Panc1 (cell line): ENCODE data around the gene DYNC1I1. TPM values are rescaled to one million over a fixed set of nuclear protein-coding genes. Genes with fewer than 3 reads are reported as not detected.

Source experiments
- ATAC-seq: fragments of 200-7000 bp; cut with Tn5 transposase; 2 replicates; pipeline ENCODE4 v1.9.1; 2020; ENCODE audit warnings: mild to moderate bottlenecking, moderate library complexity
- BruUV-seq: library from RNA; stranded (reverse); fragments of 400-500 nt; replicated peaks from 2 replicates; lab custom pipeline; 2021; lab: Mats Ljungman, UMichigan
- CTCF ChIA-PET: fragments of 300-600 bp; sonication (Branson Sonifier 250); formaldehyde crosslinking; loops from one replicate; lab custom pipeline; 2022; ENCODE audit warnings: antibody characterized with exemption; lab: Charles Lee
- POLR2A ChIA-PET: fragments of 300-600 bp; sonication (Branson Sonifier 250); formaldehyde crosslinking; loops from one replicate; lab custom pipeline; 2022; ENCODE audit warnings: antibody characterized with exemption; lab: Charles Lee
- DNase-seq: peaks from one replicate; pipeline ENCODE4 v3.0.0-alpha.2; 2010; ENCODE audit warnings: low read depth, low spot score
- H3K27ac ChIP-seq: 2 replicates; pipeline ENCODE4 v1.5.1; 2011; ENCODE audit warnings: mild to moderate bottlenecking, low read length, inconsistent platforms
- H3K27me3 ChIP-seq: fragments of 200-500 bp; sonication (Bioruptor generic); 2 replicates; pipeline ENCODE4 v1.6.0; 2014; ENCODE audit warnings: low read length, inconsistent platforms; ENCODE audit not compliant: control insufficient read depth, insufficient read depth
- H3K36me3 ChIP-seq: fragments of 200-500 bp; sonication (Bioruptor generic); 2 replicates; pipeline ENCODE4 v1.5.1; 2014; ENCODE audit warnings: inconsistent platforms, mild to moderate bottlenecking, low read length, moderate library complexity; ENCODE audit not compliant: control insufficient read depth, insufficient read depth
- H3K4me1 ChIP-seq: 2 replicates; pipeline ENCODE4 v1.5.1; 2011; ENCODE audit warnings: inconsistent platforms, mild to moderate bottlenecking, low read length, moderate library complexity; ENCODE audit not compliant: control insufficient read depth, insufficient read depth
- H3K4me3 ChIP-seq, 2 experiments: 2 replicates each; pipeline ENCODE4 v1.5.1; 2011 to 2012; ENCODE audit warnings: low read depth in 2 of 2, low read length in 2 of 2, mild to moderate bottlenecking in 2 of 2, inconsistent platforms in 1 of 2, moderate library complexity in 1 of 2
- H3K9me3 ChIP-seq: fragments of 200-500 bp; sonication (Bioruptor generic); 2 replicates; pipeline ENCODE4 v1.5.1; 2014; ENCODE audit warnings: low read depth, mild to moderate bottlenecking, inconsistent platforms, low read length, moderate library complexity; ENCODE audit not compliant: control insufficient read depth, insufficient read depth
- POLR2AphosphoS5 ChIP-seq: IDR thresholded peaks from 2 replicates; pipeline ENCODE4 v1.6.1; 2012; ENCODE audit warnings: mild to moderate bottlenecking, low read depth, low read length, moderate library complexity
- REST ChIP-seq, 2 experiments: IDR thresholded peaks; 2 replicates each; pipeline ENCODE4 v1.6.1; 2011 to 2012; ENCODE audit warnings: low read depth in 2 of 2, control low read depth in 1 of 2, low read length in 1 of 2, mild to moderate bottlenecking in 1 of 2, moderate library complexity in 1 of 2; ENCODE audit not compliant: insufficient read depth in 1 of 2
- SIN3A ChIP-seq: IDR thresholded peaks from 2 replicates; pipeline ENCODE4 v1.6.1; 2012; ENCODE audit warnings: low read depth, mild to moderate bottlenecking, low read length, moderate library complexity, borderline replicate concordance; ENCODE audit not compliant: insufficient read depth
- TCF7L2 ChIP-seq: IDR thresholded peaks from 2 replicates; pipeline ENCODE4 v1.6.1; 2011; ENCODE audit warnings: mild to moderate bottlenecking, low read depth, low read length, inconsistent platforms
- in situ Hi-C: cut with HindIII; loops from 2 replicates; pipeline ENCODE4 v1.10.0; 2016; ENCODE audit warnings: low sequenced_read_pairs, low pct_unique_long_range_greater_than_20kb
- intact Hi-C: fragments of 100-400 bp; cut with micrococcal nuclease; formaldehyde crosslinking; loops from one replicate; pipeline ENCODE4 v1.10.0; 2022; ENCODE audit not compliant: unreplicated experiment
- total RNA-seq: library from RNA; stranded (reverse); gene quantifications from one replicate; pipeline ENCODE4 v1.2.1, GENCODE V29; 2021; ENCODE audit not compliant: unreplicated experiment
- TF ChIP-seq, protein P1 (sequence below): fragments of 450-650 bp; IDR thresholded peaks from 2 replicates; pipeline ENCODE4 v1.5.1; 2017; ENCODE audit warnings: mild to moderate bottlenecking

Gene DYNC1I1
- total RNA-seq, 1 experiment from 2014 or later = 0.13 TPM

GRCh38 chr7:95749044-95749443 lies 23.3 kb upstream of the DYNC1I1 start:
- in situ Hi-C loops = no loop called here
- intact Hi-C loops = no loop called here
- Histone ChIP-seq H3K4me1 (no peaks in the 10 kb centered on the region), H3K27me3 (no peaks in the 10 kb centered on the region), H3K9me3 (no peaks in the 10 kb centered on the region), H3K36me3 (no peaks in the 10 kb centered on the region), H3K4me3 (no peak overlapping the region), H3K27ac (no peak overlapping the region)
- TF ChIP-seq, protein P1, sequence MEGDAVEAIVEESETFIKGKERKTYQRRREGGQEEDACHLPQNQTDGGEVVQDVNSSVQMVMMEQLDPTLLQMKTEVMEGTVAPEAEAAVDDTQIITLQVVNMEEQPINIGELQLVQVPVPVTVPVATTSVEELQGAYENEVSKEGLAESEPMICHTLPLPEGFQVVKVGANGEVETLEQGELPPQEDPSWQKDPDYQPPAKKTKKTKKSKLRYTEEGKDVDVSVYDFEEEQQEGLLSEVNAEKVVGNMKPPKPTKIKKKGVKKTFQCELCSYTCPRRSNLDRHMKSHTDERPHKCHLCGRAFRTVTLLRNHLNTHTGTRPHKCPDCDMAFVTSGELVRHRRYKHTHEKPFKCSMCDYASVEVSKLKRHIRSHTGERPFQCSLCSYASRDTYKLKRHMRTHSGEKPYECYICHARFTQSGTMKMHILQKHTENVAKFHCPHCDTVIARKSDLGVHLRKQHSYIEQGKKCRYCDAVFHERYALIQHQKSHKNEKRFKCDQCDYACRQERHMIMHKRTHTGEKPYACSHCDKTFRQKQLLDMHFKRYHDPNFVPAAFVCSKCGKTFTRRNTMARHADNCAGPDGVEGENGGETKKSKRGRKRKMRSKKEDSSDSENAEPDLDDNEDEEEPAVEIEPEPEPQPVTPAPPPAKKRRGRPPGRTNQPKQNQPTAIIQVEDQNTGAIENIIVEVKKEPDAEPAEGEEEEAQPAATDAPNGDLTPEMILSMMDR = no peak
- TF ChIP-seq REST (IDR thresholded peaks at IDR 0.05; ENCODE audit: insufficient read depth in 1 of 2, low read depth in 2 of 2, low read length in 1 of 2) = no peak
- TF ChIP-seq SIN3A = no peak
- TF ChIP-seq TCF7L2 = no peak
- TF ChIP-seq POLR2AphosphoS5 = no peak
- no TSS peak for BruUV-seq
- ChIA-PET POLR2A (no interaction called here), CTCF (no interaction called here)
- ATAC-seq (no peak), DNase-seq (no peak)

DNA sequence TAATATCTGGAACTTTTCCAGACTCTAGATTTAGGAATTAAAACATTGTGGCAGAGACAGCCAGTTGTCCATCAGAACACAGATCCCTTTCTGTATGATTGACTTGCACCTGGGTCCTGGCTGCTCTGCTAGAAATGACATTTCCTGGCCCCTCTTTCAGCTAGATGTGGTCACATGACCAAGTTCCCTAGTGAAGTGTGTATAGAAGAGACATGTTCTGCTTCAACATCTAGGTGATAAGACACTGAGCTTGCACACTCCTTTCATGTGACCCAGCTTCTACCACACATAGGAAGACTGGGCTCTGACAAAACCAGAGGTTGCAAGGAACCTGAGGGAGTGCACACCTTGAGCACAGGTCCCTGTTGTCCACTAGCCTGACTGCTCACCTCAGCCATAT lies 22.8 kb upstream of the DYNC1I1 start:
- H3K4me3 ChIP-seq = no peak overlapping the region
- no peak for DNase-seq
- intact Hi-C loops = no loop called here
- H3K36me3 ChIP-seq = no peaks in the 10 kb centered on the region
- POLR2A ChIA-PET = no interaction called here
- CTCF ChIA-PET = no interaction called here
- in situ Hi-C loops = no loop called here
- ATAC-seq = no peak
- no peak overlapping the region for H3K27ac ChIP-seq
- no peak for TF ChIP-seq TCF7L2
- no peak for TF ChIP-seq POLR2AphosphoS5
- TF ChIP-seq, protein P1 = no peak
- no peak for TF ChIP-seq REST (IDR thresholded peaks at IDR 0.05; ENCODE audit: insufficient read depth in 1 of 2, low read depth in 2 of 2, low read length in 1 of 2)
- TF ChIP-seq SIN3A = no peak
- no peaks in the 10 kb centered on the region for H3K9me3 ChIP-seq
- H3K4me1 ChIP-seq = no peaks in the 10 kb centered on the region
- BruUV-seq = no TSS peak
- H3K27me3 ChIP-seq = no peaks in the 10 kb centered on the region
